Right lung (tissue), 5 donors: ENCODE data around the gene UBE2G2. TPM values are rescaled to one million over a fixed set of nuclear protein-coding genes. Genes with fewer than 3 reads are reported as not detected.

Experiments
- DNase-seq, 2 donors: peaks; one replicate each; pipeline ENCODE4 v3.0.0-alpha.2; 2013
- polyA plus RNA-seq, 5 donors: library from polyadenylated mRNA; unstranded; fragments of 120-200 nt; gene quantifications; one replicate each; pipeline versions ENCODE4 v1.2.1 to v1.2.3, GENCODE V29; 2013; ENCODE audit warnings: inconsistent platforms in 1 of 5, low replicate concordance in 1 of 5; ENCODE audit not compliant: insufficient read length in 5 of 5, insufficient read depth in 1 of 5

Gene UBE2G2
- polyA plus RNA-seq, 5 donors = 110 to 155 (median 135) TPM

DNA sequence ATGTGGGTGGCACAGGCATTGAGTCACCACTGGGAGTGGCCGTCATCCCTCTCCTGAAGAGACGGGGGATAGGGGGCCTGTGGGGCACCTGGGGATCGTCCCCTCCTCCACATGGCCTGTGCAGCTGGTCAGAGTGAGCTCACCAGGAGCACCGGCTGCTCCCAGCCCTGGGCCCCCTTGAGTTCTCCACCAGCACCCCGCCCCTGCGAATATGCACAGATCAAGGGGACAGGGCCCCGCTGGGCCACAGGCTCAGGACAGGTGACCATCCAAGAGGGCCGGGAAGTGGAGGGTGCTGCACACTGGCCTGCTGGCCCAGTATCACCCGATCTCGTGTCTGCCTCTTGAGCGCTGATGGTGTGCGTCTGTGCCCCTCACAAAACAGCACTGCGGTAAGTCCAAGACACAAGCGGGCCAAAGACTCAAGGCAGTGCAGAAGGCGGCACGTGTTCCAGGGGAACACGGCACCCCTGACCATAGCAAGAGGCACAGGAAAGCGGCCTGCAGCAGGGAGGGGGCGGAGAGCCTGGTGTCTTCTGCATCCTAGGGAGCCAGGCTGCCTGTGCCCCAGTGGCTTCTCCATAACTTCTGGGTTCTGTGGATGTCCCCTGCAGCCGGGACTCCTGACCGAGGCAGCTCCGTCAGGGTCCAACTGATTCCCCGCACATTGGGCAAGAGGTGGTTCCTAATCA, 72.1 kb downstream of the UBE2G2 start:
- DNase-seq = no peak

DNA sequence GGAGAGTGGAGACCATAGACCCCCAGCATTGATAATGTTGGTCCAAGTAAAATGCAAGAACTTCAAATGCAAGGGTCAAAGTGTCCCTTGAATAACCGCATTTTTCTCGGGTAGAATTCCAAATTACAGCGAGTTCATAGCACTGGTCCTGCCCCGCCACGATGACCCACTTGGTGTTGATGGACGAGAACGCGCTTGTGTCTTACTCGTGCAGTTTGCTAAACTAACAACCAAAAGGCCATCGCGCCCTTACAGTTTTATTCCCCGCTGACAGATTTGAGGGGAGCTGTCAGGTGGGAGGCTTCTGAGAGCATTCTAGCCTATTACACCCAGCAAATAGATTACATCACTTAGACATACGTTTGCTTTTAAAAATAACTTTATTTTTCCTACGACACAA, 72.9 kb downstream of the UBE2G2 start:
- no peak for DNase-seq

DNA sequence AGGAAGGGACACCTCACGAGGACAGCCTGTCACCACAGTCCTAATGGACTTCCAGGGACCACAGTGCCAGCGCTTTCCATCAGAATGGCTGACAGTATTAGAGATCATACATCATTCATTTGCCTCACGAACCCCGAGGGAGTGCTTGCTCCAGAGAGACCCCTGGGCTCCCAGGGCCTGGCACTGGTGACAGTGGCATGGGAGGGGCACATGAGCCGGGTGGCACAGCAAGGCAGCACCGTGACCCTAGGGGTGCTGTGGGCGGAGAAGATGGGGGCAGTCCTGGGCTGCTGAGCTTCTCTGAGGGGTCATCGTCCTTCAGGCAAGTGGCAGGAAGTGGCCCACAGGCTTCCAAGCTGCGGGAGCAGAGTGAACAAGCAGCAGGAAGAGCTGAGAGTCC, 73.9 kb downstream of the UBE2G2 start:
- DNase-seq = no peak

DNA sequence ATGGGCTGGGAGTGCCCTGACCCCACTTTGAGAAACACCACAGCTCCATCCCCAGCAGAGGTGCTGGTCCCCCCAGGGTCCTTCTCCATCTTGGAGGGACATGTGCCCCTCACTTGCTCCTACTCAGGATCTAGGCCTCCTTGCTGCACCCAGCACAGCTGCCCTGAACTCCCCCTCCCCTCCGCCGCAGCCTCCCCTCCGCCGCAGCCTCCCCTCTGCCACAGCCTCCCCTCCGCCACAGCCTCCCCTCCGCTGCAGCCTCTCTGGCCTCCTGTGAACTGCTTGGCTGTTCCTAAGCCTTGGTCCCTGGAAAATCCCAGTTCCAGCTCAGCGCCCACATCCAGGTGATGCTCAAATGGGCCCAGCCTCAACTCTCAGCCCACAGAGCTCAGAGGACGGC, 74.3 kb downstream of the UBE2G2 start:
- DNase-seq = no peak

GRCh38 chr21:44726826-44727225, 74.8 kb downstream of the UBE2G2 start:
- no peak for DNase-seq

- no peak for DNase-seq
Measured at GRCh38 chr21:44724926-44725325, 76.7 kb downstream of the UBE2G2 start.

DNA sequence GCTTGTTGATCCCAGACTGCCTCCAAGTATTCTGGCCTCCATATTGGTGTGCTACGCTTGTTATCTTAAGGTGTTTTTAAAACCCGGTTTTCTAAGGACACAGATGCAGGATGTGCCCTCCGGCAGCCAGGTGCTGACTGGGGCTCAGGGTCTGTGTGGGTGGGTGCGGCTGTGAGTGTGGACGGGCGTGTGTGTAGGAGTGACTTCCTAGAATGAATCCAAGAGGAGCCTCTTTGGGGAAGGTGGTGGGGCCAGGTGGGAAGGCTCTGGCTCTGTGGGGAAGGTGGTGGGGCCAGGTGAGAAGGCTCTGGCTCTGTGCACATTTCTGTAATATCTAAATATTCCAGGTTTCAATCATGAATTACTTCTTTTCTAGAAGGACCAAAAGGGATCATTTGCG, 77.4 kb downstream of the UBE2G2 start:
- no peak for DNase-seq

- DNase-seq = no peak
Measured at GRCh38 chr21:44723177-44724131, 78.2 kb downstream of the UBE2G2 start.

DNA sequence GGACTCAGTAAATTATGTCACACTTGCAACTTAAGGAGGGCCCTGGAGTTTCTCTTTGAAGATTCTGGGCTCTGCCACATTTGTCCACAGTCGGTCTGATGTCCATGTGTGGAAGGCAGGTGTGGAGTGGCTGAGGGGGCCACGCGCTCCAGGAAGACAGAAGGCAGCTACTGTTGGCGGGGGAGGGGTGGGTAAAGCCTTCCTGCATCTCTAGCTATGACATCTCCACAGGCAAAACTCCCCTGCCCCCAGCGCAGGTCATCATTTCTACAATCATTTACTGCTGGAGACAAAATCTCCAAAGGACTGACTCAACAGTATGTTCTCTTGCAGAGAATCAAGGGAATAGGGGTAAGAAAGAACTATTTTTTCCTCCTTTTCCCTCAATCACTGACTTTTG, 78.9 kb downstream of the UBE2G2 start:
- DNase-seq = no peak

DNA sequence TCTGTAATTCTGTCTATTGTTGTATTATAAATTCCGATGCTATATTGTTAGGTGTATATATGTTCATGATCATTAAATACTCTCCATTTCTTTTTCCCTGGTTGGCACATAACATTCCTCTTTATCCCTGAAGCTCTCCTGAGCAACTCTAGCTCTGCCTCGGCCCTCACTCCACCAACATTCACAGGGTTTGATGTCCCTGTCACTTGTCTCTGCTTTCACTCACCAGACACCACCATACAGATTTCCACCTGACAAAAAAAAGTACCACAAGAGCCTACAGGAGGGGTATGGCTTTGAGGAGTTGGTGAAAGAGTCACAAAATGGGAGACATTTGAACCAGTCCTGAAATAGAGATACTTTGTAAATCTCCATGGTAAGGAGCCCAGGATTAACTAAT, 81.5 kb downstream of the UBE2G2 start:
- DNase-seq = no peak

Other genes with a start within 250 kb of the UBE2G2 start
- gene KRTAP10-3, start 243.0 kb downstream of the UBE2G2 start, polyA plus RNA-seq = not detected
- not detected for gene KRTAP10-4, start 228.1 kb downstream of the UBE2G2 start, polyA plus RNA-seq
- not detected for gene KRTAP10-5, start 221.2 kb downstream of the UBE2G2 start, polyA plus RNA-seq
- not detected for gene KRTAP10-6, start 209.3 kb downstream of the UBE2G2 start, polyA plus RNA-seq
- gene KRTAP10-7, start 201.2 kb downstream of the UBE2G2 start, polyA plus RNA-seq = not detected
- gene KRTAP10-8, start 189.7 kb downstream of the UBE2G2 start, polyA plus RNA-seq = not detected
- not detected for gene KRTAP10-9, start 174.7 kb downstream of the UBE2G2 start, polyA plus RNA-seq
- not detected for gene KRTAP10-10, start 164.5 kb downstream of the UBE2G2 start, polyA plus RNA-seq
- not detected for gene KRTAP10-11, start 155.4 kb downstream of the UBE2G2 start, polyA plus RNA-seq
- not detected for gene KRTAP12-4, start 147.2 kb downstream of the UBE2G2 start, polyA plus RNA-seq
- not detected for gene KRTAP12-3, start 143.9 kb downstream of the UBE2G2 start, polyA plus RNA-seq
- not detected for gene KRTAP12-2, start 134.9 kb downstream of the UBE2G2 start, polyA plus RNA-seq
- gene KRTAP12-1, start 119.7 kb downstream of the UBE2G2 start, polyA plus RNA-seq = not detected
- gene KRTAP10-12, start 104.6 kb downstream of the UBE2G2 start, polyA plus RNA-seq = not detected
- gene TSPEAR, start 90.2 kb downstream of the UBE2G2 start, polyA plus RNA-seq = 1 to 10 TPM; 2.0 to 4.4 (median 3.0) TPM
- gene SUMO3, start 16.2 kb upstream of the UBE2G2 start, polyA plus RNA-seq = 100 to 1,000 TPM; 116 to 138 (median 124) TPM
- 100 to 1,000 TPM; 190 to 221 (median 212) TPM for gene PTTG1IP, start 71.9 kb upstream of the UBE2G2 start, polyA plus RNA-seq
- gene ITGB2, start 119.1 kb upstream of the UBE2G2 start, polyA plus RNA-seq = 10 to 100 TPM in 2 of 5 donors, 1 to 10 TPM in 3; 7.3 to 16.1 (median 8.6) TPM
- 10 to 100 TPM; 12.1 to 23.5 (median 13.6) TPM for gene SLX9, start 138.2 kb upstream of the UBE2G2 start, polyA plus RNA-seq